Lung (tissue), 12 donors: Measurements from ENCODE around the gene RSAD2. TPM values are rescaled to one million over a fixed set of nuclear protein-coding genes. Genes with fewer than 3 reads are reported as not detected.

Source experiments
- ATAC-seq: fragments of 200-7000 bp; cut with Tn5 transposase; one replicate; pipeline ENCODE4 v1.9.1; 2020; ENCODE audit warnings: moderate number of reproducible peaks; ENCODE audit not compliant: insufficient read depth, low FRiP score
- DNase-seq, 3 donors: peaks; one replicate each; pipeline ENCODE4 v3.0.0-alpha.2; 2013 to 2017
- H3K27ac ChIP-seq, 2 donors: one replicate each; pipeline ENCODE4 v1.5.1; 2013; ENCODE audit warnings: mild to moderate bottlenecking in 2 of 2, moderate library complexity in 2 of 2, control low read depth in 1 of 2, inconsistent platforms in 1 of 2, low read depth in 1 of 2, low read length in 1 of 2
- H3K27me3 ChIP-seq, 3 donors: one replicate each; pipeline ENCODE4 v1.5.1; 2013; ENCODE audit warnings: low read length in 2 of 3; ENCODE audit not compliant: control insufficient read depth in 3 of 3, insufficient read depth in 3 of 3
- H3K36me3 ChIP-seq, 4 donors: one replicate each; pipeline ENCODE4 v1.5.1; 2013; ENCODE audit warnings: low read length in 4 of 4, mild to moderate bottlenecking in 1 of 4, moderate library complexity in 1 of 4; ENCODE audit not compliant: control insufficient read depth in 4 of 4, insufficient read depth in 4 of 4
- H3K4me1 ChIP-seq, 5 donors: one replicate each; pipeline ENCODE4 v1.5.1; 2013; ENCODE audit warnings: low read length in 5 of 5, mild to moderate bottlenecking in 2 of 5, moderate library complexity in 1 of 5; ENCODE audit not compliant: control insufficient read depth in 5 of 5, insufficient read depth in 5 of 5
- H3K4me3 ChIP-seq: one replicate; pipeline ENCODE4 v1.5.1; 2013; ENCODE audit warnings: mild to moderate bottlenecking, control low read depth, moderate library complexity
- H3K9ac ChIP-seq, 2 donors: one replicate each; pipeline ENCODE4 v1.5.1; 2013; ENCODE audit warnings: low read length in 2 of 2, control low read depth in 1 of 2; ENCODE audit not compliant: insufficient read depth in 1 of 2
- H3K9me3 ChIP-seq, 4 donors: one replicate each; pipeline ENCODE4 v1.5.1; 2013; ENCODE audit warnings: low read length in 3 of 4, mild to moderate bottlenecking in 1 of 4, moderate library complexity in 1 of 4; ENCODE audit not compliant: control insufficient read depth in 4 of 4, insufficient read depth in 3 of 4
- CTCF ChIP-seq: IDR thresholded peaks from 2 replicates; pipeline ENCODE4 v1.5.1; 2012; ENCODE audit warnings: mild to moderate bottlenecking; ENCODE audit errors: control extremely low read depth, extremely low read depth
- WGBS, 2 donors: extraction: QIAGEN DNeasy Blood & Tissue Kit; methylation state at CpG; one replicate each; pipeline ENCODE4 v1.1.7; 2013; 5-methylcytosine and 5-hydroxymethylcytosine counted together
- polyA plus RNA-seq, 2 donors: library from polyadenylated mRNA; stranded (reverse); fragments of 200-250 nt; gene quantifications; one replicate each; pipeline ENCODE4 v1.2.1, GENCODE V29; 2013
- total RNA-seq, 2 donors: library from RNA; depleted of rRNA in 1 of 2; stranded (reverse); fragments of >200 nt in 1 of 2; gene quantifications; one replicate each; pipeline ENCODE4 v1.2.1, GENCODE V29; 2014 to 2021
- donor health status: control.
- donor health status: control.
- donor health status: Bipolar disorder and iron deficiency.
- donor health status: healthy.
- donor health status: DM: yes; HTN: yes; CAD: no.

The RSAD2 gene
- total and polyA plus RNA-seq, 4 donors, result 3.3 to 13.2 (median 12.0) TPM

- TF ChIP-seq CTCF, result no peak
- ATAC-seq (no peak), DNase-seq (no peak)
- no peak overlapping the region for H3K9ac ChIP-seq
- H3K9me3 ChIP-seq, result no peaks in the 10 kb centered on the region
- H3K4me3 ChIP-seq, result no peak overlapping the region
- peak overlapping the region in 1 of 2 donors; percentile 14 for H3K27ac ChIP-seq
- no peaks in the 10 kb centered on the region for H3K27me3 ChIP-seq
- WGBS, 2 donors, result 74% methylated on average over 1 of the region's 1 CpG
- no peaks in the 10 kb centered on the region for H3K36me3 ChIP-seq
- peaks cover 0 to 18% (median 6%) of the 10 kb centered on the region in 5 donors for H3K4me1 ChIP-seq
Measured at GRCh38 chr2:6881046-6881445, 3.5 kb downstream of the RSAD2 start.

GRCh38 chr2:6881516-6881915 lies 3.9 kb downstream of the RSAD2 start:
- H3K27ac ChIP-seq, result peak overlapping the region in 1 of 2 donors; percentile 14

GRCh38 chr2:6883448-6884122 lies 6.0 kb downstream of the RSAD2 start:
- Histone ChIP-seq H3K4me1 (peaks cover 0 to 10% (median 0%) of the 10 kb centered on the region in 5 donors), H3K4me3 (no peak overlapping the region), H3K9me3 (no peaks in the 10 kb centered on the region), H3K27ac (peak overlapping the region in 1 of 2 donors; percentile 4), H3K36me3 (no peaks in the 10 kb centered on the region), H3K9ac (no peak overlapping the region), H3K27me3 (no peaks in the 10 kb centered on the region)
- WGBS, 2 donors, result 68 to 75% methylated on average over 7 of the region's 7 CpGs
- ATAC-seq (no peak), DNase-seq (peak; percentile 67 to 93 (median 92))
- TF ChIP-seq CTCF, result no peak

More at GRCh38 chr2:6881516-6881915, 3.9 kb downstream of the RSAD2 start:
- Histone ChIP-seq H3K4me1 (peaks cover 0 to 18% (median 6%) of the 10 kb centered on the region in 5 donors), H3K9me3 (no peaks in the 10 kb centered on the region), H3K4me3 (no peak overlapping the region), H3K9ac (no peak overlapping the region), H3K27me3 (no peaks in the 10 kb centered on the region), H3K36me3 (no peaks in the 10 kb centered on the region)
- ATAC-seq (no peak), DNase-seq (no peak)
- TF ChIP-seq CTCF, result no peak
- WGBS, 2 donors, result 92 to 94% methylated on average over 5 of the region's 5 CpGs
